ENCODE results near the gene KCMF1. TPM values are rescaled to one million over a fixed set of nuclear protein-coding genes. Genes with fewer than 3 reads are reported as not detected.
A peak's percentile ranks its signal among the peaks of the same experiment; 100 is the strongest.

The KCMF1 gene
- total and polyA plus RNA-seq, 11 donors = 10.9 to 104 (median 80.0) TPM

- Histone ChIP-seq H3K4me3 (peak overlapping the region; percentile 71 to 98 (median 86)), H3K4me1 (peaks cover 6 to 75% (median 43%) of the 10 kb centered on the region in 12 donors), H3K27me3 (no peaks in the 10 kb centered on the region), H3K36me3 (peaks cover 0 to 4% (median 0%) of the 10 kb centered on the region in 9 donors), H3K9me3 (no peaks in the 10 kb centered on the region), H3K27ac (peak overlapping the region; percentile 90 to 98 (median 96))
- ATAC-seq = peak in 3 of 4 donors; percentile 34 to 69 (median 56)
- intact Hi-C loops (cut with DNase I) = loop anchor here in 4 of 10 donors (2.0 to 5.0 kb wide), 3 partner anchors 41 to 67 kb away; partner anchors contain the start of gene TMSB10 (in 1 of the 4)
- DNase-seq = peak; percentile 65 to 79 (median 70)
- WGBS, 4 donors = 0 to 1% (median 0%) methylated on average over 18 to 99 of the region's 99 CpGs
- TF ChIP-seq POLR2A (IDR thresholded peaks at IDR 0.05) (no peak), CTCF (IDR thresholded peaks at IDR 0.05) (no peak)
Observed at GRCh38 chr2:84971510-84972206, 697 bp downstream of the KCMF1 start.

GRCh38 chr2:84972207-84972783 lies 1.3 kb downstream of the KCMF1 start:
- WGBS, 4 donors = 10 to 12% (median 11%) methylated on average over 11 of the region's 11 CpGs
- intact Hi-C loops (cut with DNase I) = loop anchor here in 3 of 10 donors (5.0 kb wide), 1 partner anchor 40 kb away; no protein-coding TSS in a partner anchor

GRCh38 chr2:84972932-84973331 lies 2.0 kb downstream of the KCMF1 start:
- 8 to 15% (median 14%) methylated on average over 4 of the region's 4 CpGs for WGBS, 4 donors
- intact Hi-C loops (cut with DNase I) = loop anchor here in 3 of 10 donors (5.0 kb wide), 1 partner anchor 39 kb away; no protein-coding TSS in a partner anchor
- H3K9me3 ChIP-seq = no peaks in the 10 kb centered on the region
- no peak for TF ChIP-seq CTCF (IDR thresholded peaks at IDR 0.05)
- no peak for TF ChIP-seq POLR2A (IDR thresholded peaks at IDR 0.05)
- peak overlapping the region in 9 of 12 donors; percentile 71 to 98 (median 88) for H3K4me3 ChIP-seq
- DNase-seq (no peak), ATAC-seq (no peak)
- H3K4me1 ChIP-seq = peaks cover 6 to 69% (median 44%) of the 10 kb centered on the region in 12 donors
- no peaks in the 10 kb centered on the region for H3K27me3 ChIP-seq
- peak overlapping the region in 6 of 12 donors; percentile 90 to 98 (median 94) for H3K27ac ChIP-seq
- peaks cover 0 to 6% (median 0%) of the 10 kb centered on the region in 9 donors for H3K36me3 ChIP-seq

More at GRCh38 chr2:84972207-84972783, 1.3 kb downstream of the KCMF1 start:
- peaks cover 6 to 74% (median 44%) of the 10 kb centered on the region in 12 donors for H3K4me1 ChIP-seq
- H3K27ac ChIP-seq = peak overlapping the region; percentile 90 to 98 (median 96)
- H3K9me3 ChIP-seq = no peaks in the 10 kb centered on the region
- H3K4me3 ChIP-seq = peak overlapping the region; percentile 71 to 98 (median 86)
- peaks cover 0 to 5% (median 0%) of the 10 kb centered on the region in 9 donors for H3K36me3 ChIP-seq
- TF ChIP-seq POLR2A (IDR thresholded peaks at IDR 0.05) (no peak), CTCF (IDR thresholded peaks at IDR 0.05) (no peak)
- ATAC-seq (no peak), DNase-seq (no peak)
- no peaks in the 10 kb centered on the region for H3K27me3 ChIP-seq

Data from heart left ventricle (tissue), 16 donors.